Stimulated activated naive CD8-positive, alpha-beta T cell treated with anti-CD3 and anti-CD28 coated beads, Interleukin-15, Interleukin-2, amounts not matched to agents 100 ng/mL and 50 ng/mL, for 24 hours (primary cell): Measurements from ENCODE around the gene IQSEC3.

Experiments used
- H3K27ac Mint-ChIP-seq: one replicate; pipeline ENCODE4 v1.8.0; 2021; ENCODE audit warnings: mild to moderate bottlenecking, mixed read lengths
- H3K27me3 Mint-ChIP-seq: one replicate; pipeline ENCODE4 v1.8.0; 2021; ENCODE audit warnings: mixed read lengths
- H3K36me3 Mint-ChIP-seq: one replicate; pipeline ENCODE4 v1.8.0; 2021; ENCODE audit warnings: low read depth, mixed read lengths
- H3K4me1 Mint-ChIP-seq: one replicate; pipeline ENCODE4 v1.8.0; 2021; ENCODE audit warnings: low read depth, mixed read lengths
- H3K4me3 Mint-ChIP-seq: one replicate; pipeline ENCODE4 v1.8.0; 2021; ENCODE audit warnings: mild to moderate bottlenecking, mixed read lengths
- H3K9me3 Mint-ChIP-seq: one replicate; pipeline ENCODE4 v1.8.0; 2021; ENCODE audit warnings: mixed read lengths

IQSEC3 gene

DNA sequence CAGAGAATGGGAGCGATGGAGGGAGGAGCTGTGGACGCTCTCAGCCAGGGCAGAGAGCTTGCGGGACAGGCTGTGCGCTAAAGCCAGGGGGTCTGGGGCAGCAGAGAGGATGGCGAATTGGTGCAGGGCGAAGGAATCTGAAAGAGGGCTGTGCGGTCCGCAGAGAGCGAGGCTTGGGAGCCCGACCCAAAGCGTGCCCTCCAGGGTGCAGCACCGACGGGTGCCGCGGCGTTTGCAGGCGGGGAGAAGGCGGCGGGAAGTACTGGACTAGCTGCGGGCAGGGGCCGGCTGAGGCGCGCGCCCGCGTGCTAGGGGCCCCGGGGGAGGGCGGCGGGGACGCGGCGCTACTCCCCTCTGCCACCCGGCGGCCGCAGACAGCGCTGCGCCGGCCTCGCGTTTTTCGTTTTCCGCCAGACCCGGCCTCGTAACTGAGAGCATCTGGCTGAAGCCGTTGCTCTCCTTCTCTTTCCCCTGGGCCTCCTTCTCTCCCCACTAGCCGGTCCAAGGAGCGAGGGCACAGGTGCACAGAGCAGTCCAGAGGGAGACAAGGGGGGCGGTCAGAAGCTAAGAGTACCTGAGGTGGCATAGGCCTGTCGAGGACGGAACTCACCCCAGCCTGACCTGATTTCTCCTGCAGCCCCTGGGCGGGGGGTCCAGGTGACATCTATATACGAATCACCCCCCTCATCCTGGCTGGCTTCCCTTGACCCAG is 122.5 kb downstream of the IQSEC3 start:
- Mint-ChIP-seq H3K36me3 (no peaks in the 10 kb centered on the region), H3K27ac (no peak overlapping the region), H3K27me3 (peaks cover 19% of the 10 kb centered on the region), H3K4me1 (peaks cover 8% of the 10 kb centered on the region), H3K4me3 (peak overlapping the region; percentile 72), H3K9me3 (no peaks in the 10 kb centered on the region)

GRCh38 chr12:189622-189962 is 123.0 kb downstream of the IQSEC3 start:
- H3K36me3 Mint-ChIP-seq, result no peaks in the 10 kb centered on the region
- H3K27me3 Mint-ChIP-seq, result peaks cover 19% of the 10 kb centered on the region
- H3K9me3 Mint-ChIP-seq, result no peaks in the 10 kb centered on the region
- no peak overlapping the region for H3K4me3 Mint-ChIP-seq
- peaks cover 8% of the 10 kb centered on the region for H3K4me1 Mint-ChIP-seq
- H3K27ac Mint-ChIP-seq, result no peak overlapping the region

GRCh38 chr12:190881-191280 is 124.3 kb downstream of the IQSEC3 start:
- H3K27ac Mint-ChIP-seq, result no peak overlapping the region
- no peaks in the 10 kb centered on the region for H3K36me3 Mint-ChIP-seq
- H3K9me3 Mint-ChIP-seq, result no peaks in the 10 kb centered on the region
- peaks cover 12% of the 10 kb centered on the region for H3K27me3 Mint-ChIP-seq
- H3K4me1 Mint-ChIP-seq, result peaks cover 8% of the 10 kb centered on the region
- no peak overlapping the region for H3K4me3 Mint-ChIP-seq

DNA sequence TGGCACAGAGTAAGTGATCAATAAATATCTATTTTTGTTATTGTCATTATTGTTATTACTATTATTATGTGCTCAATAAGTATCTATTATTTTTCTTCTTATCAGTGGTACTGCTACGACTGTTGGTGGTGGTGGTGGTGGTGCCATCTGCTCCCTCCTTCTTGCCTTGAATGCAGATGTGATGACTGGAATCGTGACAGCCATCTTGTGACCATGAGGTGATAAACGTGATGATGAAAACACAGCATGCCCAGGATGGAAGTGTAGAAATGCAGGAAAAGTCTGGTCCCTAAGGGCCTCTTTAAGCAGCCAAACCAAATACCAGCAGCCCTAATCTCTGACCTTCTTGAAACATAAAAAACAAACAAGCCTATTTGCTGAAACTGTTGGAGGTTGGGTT is 125.0 kb downstream of the IQSEC3 start:
- H3K27me3 Mint-ChIP-seq, result peaks cover 12% of the 10 kb centered on the region
- H3K9me3 Mint-ChIP-seq, result no peaks in the 10 kb centered on the region
- no peaks in the 10 kb centered on the region for H3K36me3 Mint-ChIP-seq
- H3K27ac Mint-ChIP-seq, result no peak overlapping the region
- no peak overlapping the region for H3K4me3 Mint-ChIP-seq
- peaks cover 8% of the 10 kb centered on the region for H3K4me1 Mint-ChIP-seq

DNA sequence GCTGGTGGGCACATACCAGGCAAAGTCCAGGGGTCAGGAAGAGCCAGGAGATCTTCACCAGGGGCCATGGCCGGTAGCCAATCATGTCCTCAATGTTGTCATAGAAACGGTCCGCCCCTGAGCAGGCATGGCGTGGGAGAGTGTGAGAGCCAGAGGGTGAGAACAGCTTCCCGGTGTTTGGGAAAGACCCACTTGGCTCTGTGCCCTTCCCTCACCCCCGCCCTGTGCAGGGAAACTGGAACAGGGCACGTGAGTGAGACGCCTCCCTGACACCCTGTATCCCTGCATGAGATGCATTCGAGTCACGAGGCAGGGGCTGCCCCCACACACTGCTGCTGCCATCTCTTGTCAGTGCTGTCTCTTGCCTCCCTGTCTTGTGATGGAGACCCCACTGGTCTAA is 126.7 kb downstream of the IQSEC3 start:
- Mint-ChIP-seq H3K9me3 (no peaks in the 10 kb centered on the region), H3K27ac (no peak overlapping the region), H3K4me3 (no peak overlapping the region), H3K36me3 (no peaks in the 10 kb centered on the region), H3K27me3 (peaks cover 12% of the 10 kb centered on the region), H3K4me1 (peaks cover 8% of the 10 kb centered on the region)

DNA sequence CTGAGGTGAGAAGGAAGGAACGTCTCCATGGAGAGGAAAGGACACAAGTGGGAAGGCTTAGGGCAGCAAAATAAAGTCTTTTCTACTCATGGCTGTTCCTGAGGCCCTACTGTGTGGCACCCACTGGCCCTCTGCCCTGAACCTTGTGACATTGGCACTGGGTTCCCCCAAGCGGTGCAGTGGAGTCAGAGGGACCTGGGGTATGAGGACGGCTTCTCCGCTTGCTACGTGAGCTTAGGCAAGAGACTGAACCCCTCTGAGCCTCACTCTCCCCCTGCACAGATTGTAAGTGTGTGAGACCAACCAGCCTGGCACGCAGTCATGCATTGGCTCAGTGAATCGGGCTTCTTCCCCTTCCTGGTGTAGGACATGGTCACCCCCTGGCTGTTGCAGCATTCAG is 127.7 kb downstream of the IQSEC3 start:
- H3K27ac Mint-ChIP-seq, result no peak overlapping the region
- H3K27me3 Mint-ChIP-seq, result peaks cover 12% of the 10 kb centered on the region
- peaks cover under 1% of the 10 kb centered on the region for H3K4me1 Mint-ChIP-seq
- H3K4me3 Mint-ChIP-seq, result no peak overlapping the region
- H3K36me3 Mint-ChIP-seq, result no peaks in the 10 kb centered on the region
- no peaks in the 10 kb centered on the region for H3K9me3 Mint-ChIP-seq

GRCh38 chr12:195156-195555 is 128.6 kb downstream of the IQSEC3 start:
- no peak overlapping the region for H3K27ac Mint-ChIP-seq
- H3K36me3 Mint-ChIP-seq, result no peaks in the 10 kb centered on the region
- no peak overlapping the region for H3K4me3 Mint-ChIP-seq
- H3K27me3 Mint-ChIP-seq, result peaks cover 6% of the 10 kb centered on the region
- H3K4me1 Mint-ChIP-seq, result no peaks in the 10 kb centered on the region
- no peaks in the 10 kb centered on the region for H3K9me3 Mint-ChIP-seq

- peaks cover 6% of the 10 kb centered on the region for H3K27me3 Mint-ChIP-seq
- H3K36me3 Mint-ChIP-seq, result no peaks in the 10 kb centered on the region
- H3K4me3 Mint-ChIP-seq, result no peak overlapping the region
- no peaks in the 10 kb centered on the region for H3K9me3 Mint-ChIP-seq
- no peaks in the 10 kb centered on the region for H3K4me1 Mint-ChIP-seq
- no peak overlapping the region for H3K27ac Mint-ChIP-seq
Measured at GRCh38 chr12:195951-196350, 129.4 kb downstream of the IQSEC3 start.

- Mint-ChIP-seq H3K27ac (no peak overlapping the region), H3K4me3 (no peak overlapping the region), H3K36me3 (no peaks in the 10 kb centered on the region), H3K4me1 (no peaks in the 10 kb centered on the region), H3K9me3 (no peaks in the 10 kb centered on the region), H3K27me3 (peaks cover 11% of the 10 kb centered on the region)
Measured at GRCh38 chr12:196436-196835, 129.9 kb downstream of the IQSEC3 start.

DNA sequence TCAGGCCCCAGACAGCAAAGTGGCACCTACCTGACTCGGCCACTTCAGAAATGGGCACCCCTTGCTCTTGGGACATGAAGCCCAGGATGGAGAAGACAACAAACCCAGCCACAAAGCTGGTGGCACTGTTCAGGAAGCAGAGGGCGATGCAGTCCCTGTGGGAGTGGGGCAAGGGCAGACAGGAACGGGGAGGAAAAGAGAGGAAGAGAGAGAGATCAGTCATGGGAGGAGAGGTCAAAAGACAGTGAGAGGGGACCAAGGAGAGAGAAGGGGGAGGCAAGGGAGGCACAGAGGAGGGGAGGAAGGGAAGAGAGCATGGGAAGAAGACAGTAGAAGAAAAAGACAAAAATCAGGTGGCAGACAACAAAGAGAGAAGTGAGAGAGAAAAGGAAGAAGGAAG is 130.8 kb downstream of the IQSEC3 start:
- no peaks in the 10 kb centered on the region for H3K9me3 Mint-ChIP-seq
- no peak overlapping the region for H3K27ac Mint-ChIP-seq
- H3K27me3 Mint-ChIP-seq, result peaks cover 18% of the 10 kb centered on the region
- no peaks in the 10 kb centered on the region for H3K4me1 Mint-ChIP-seq
- H3K36me3 Mint-ChIP-seq, result no peaks in the 10 kb centered on the region
- H3K4me3 Mint-ChIP-seq, result no peak overlapping the region

GRCh38 chr12:197911-198695 is 131.5 kb downstream of the IQSEC3 start:
- Mint-ChIP-seq H3K4me1 (no peaks in the 10 kb centered on the region), H3K9me3 (no peaks in the 10 kb centered on the region), H3K4me3 (no peak overlapping the region), H3K36me3 (no peaks in the 10 kb centered on the region), H3K27ac (no peak overlapping the region), H3K27me3 (peaks cover 19% of the 10 kb centered on the region)

GRCh38 chr12:198705-199104 is 132.1 kb downstream of the IQSEC3 start:
- no peaks in the 10 kb centered on the region for H3K9me3 Mint-ChIP-seq
- H3K27me3 Mint-ChIP-seq, result peaks cover 19% of the 10 kb centered on the region
- no peak overlapping the region for H3K27ac Mint-ChIP-seq
- no peak overlapping the region for H3K4me3 Mint-ChIP-seq
- no peaks in the 10 kb centered on the region for H3K4me1 Mint-ChIP-seq
- H3K36me3 Mint-ChIP-seq, result no peaks in the 10 kb centered on the region

DNA sequence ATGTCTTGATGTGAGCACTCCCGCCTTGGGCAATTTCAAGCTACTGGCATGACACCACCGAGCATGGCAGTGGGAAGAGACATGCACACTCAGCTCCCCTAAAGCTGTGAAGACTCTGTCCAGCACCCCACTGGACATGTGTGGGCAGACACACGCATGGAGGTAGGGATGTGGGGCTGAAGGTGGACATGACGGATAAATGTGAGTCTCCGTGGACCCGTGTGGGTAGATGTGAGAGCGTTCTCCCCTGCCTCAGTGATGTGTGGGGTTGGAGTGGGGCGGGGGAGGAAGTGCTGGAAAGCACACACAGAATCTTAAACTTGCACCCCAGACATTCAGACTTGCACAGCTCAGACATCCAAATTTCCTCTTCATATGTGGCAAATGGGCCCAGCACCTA is 134.8 kb downstream of the IQSEC3 start:
- no peak overlapping the region for H3K27ac Mint-ChIP-seq
- no peaks in the 10 kb centered on the region for H3K36me3 Mint-ChIP-seq
- no peak overlapping the region for H3K4me3 Mint-ChIP-seq
- H3K4me1 Mint-ChIP-seq, result no peaks in the 10 kb centered on the region
- no peaks in the 10 kb centered on the region for H3K9me3 Mint-ChIP-seq
- H3K27me3 Mint-ChIP-seq, result peaks cover 38% of the 10 kb centered on the region

- H3K4me1 Mint-ChIP-seq, result no peaks in the 10 kb centered on the region
- H3K27me3 Mint-ChIP-seq, result peaks cover 42% of the 10 kb centered on the region
- H3K27ac Mint-ChIP-seq, result no peak overlapping the region
- no peaks in the 10 kb centered on the region for H3K9me3 Mint-ChIP-seq
- H3K36me3 Mint-ChIP-seq, result no peaks in the 10 kb centered on the region
- H3K4me3 Mint-ChIP-seq, result peak overlapping the region; percentile 20
Measured at GRCh38 chr12:202081-202731, 135.6 kb downstream of the IQSEC3 start.

DNA sequence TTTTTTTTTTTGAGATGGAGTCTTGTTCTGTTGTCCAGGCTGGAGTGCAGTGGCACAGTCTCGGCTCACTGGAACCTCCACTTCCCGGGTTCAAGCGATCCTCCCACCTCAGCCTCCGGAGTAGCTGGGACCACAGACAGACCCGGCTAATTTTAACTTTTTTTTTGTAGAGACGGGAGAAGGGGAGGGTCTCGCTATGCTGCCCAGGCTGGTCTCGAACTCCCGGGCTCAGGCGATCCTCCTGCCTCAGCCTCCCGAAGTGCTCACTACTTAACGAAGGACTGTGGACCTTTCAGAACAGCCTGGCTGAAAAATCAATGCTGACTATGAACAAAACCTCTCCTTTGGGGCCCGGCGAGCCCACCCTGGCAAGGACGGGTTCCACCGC is 136.5 kb downstream of the IQSEC3 start:
- Mint-ChIP-seq H3K4me1 (no peaks in the 10 kb centered on the region), H3K9me3 (no peaks in the 10 kb centered on the region), H3K27ac (no peak overlapping the region), H3K36me3 (no peaks in the 10 kb centered on the region), H3K4me3 (no peak overlapping the region), H3K27me3 (peaks cover 43% of the 10 kb centered on the region)
